OCI-LY7 (cell line): ENCODE data around the gene FOSB. TPM values are rescaled to one million over a fixed set of nuclear protein-coding genes. Genes with fewer than 3 reads are reported as not detected.

Experiments
- BruUV-seq: library from RNA; stranded (reverse); fragments of 400-500 nt; replicated peaks from 2 replicates; lab custom pipeline; 2021; lab: Mats Ljungman, UMichigan
- CTCF ChIA-PET: fragments of 300-600 bp; sonication (Branson Sonifier 250); formaldehyde crosslinking; loops from one replicate; lab custom pipeline; 2022; ENCODE audit warnings: antibody characterized with exemption; ENCODE audit not compliant: unreplicated experiment; lab: Charles Lee
- POLR2A ChIA-PET: fragments of 300-600 bp; sonication (Branson Sonifier 250); formaldehyde crosslinking; loops from one replicate; lab custom pipeline; 2022; ENCODE audit warnings: antibody characterized with exemption; lab: Charles Lee
- DNase-seq: peaks from one replicate; pipeline ENCODE4 v3.0.0-alpha.2; 2015; ENCODE audit warnings: low spot score
- H2AFZ ChIP-seq: fragments of 200-600 bp; sonication (generic), shearing (Covaris generic); 2 replicates; pipeline ENCODE4 v1.6.1; 2014; ENCODE audit warnings: mild to moderate bottlenecking, antibody characterized with exemption, low read length, moderate library complexity
- H3K27ac ChIP-seq: fragments of 200-600 bp; sonication (generic); 2 replicates; pipeline ENCODE4 v1.5.1; 2014; ENCODE audit warnings: mixed run types, low read depth, mild to moderate bottlenecking, moderate library complexity, low read length, inconsistent platforms; ENCODE audit not compliant: poor library complexity, severe bottlenecking
- H3K36me3 ChIP-seq: fragments of 200-600 bp; sonication (generic); 2 replicates; pipeline ENCODE4 v1.6.1; 2014; ENCODE audit warnings: mild to moderate bottlenecking, antibody characterized with exemption, low read length, moderate library complexity, mixed read lengths; ENCODE audit not compliant: insufficient read depth
- H3K4me1 ChIP-seq: fragments of 200-600 bp; sonication (generic); 2 replicates; pipeline ENCODE4 v1.5.1; 2014; ENCODE audit warnings: mild to moderate bottlenecking, low read length; ENCODE audit not compliant: insufficient read depth, poor library complexity, severe bottlenecking
- H3K4me2 ChIP-seq: fragments of 200-600 bp; sonication (generic); 2 replicates; pipeline ENCODE4 v1.6.1; 2014; ENCODE audit warnings: mild to moderate bottlenecking, low read length
- H3K4me3 ChIP-seq: fragments of 200-600 bp; sonication (generic); 2 replicates; pipeline ENCODE4 v1.5.1; 2014; ENCODE audit warnings: mild to moderate bottlenecking, low read depth, low read length; ENCODE audit not compliant: poor library complexity, severe bottlenecking
- H3K79me2 ChIP-seq: fragments of 200-600 bp; sonication (generic); 2 replicates; pipeline ENCODE4 v1.6.1; 2016; ENCODE audit warnings: low read depth, mild to moderate bottlenecking, low read length, moderate library complexity, mixed read lengths; ENCODE audit not compliant: insufficient read depth
- H3K9me2 ChIP-seq: fragments of 200-600 bp; sonication (generic); 2 replicates; pipeline ENCODE4 v1.6.1; 2016; ENCODE audit warnings: mild to moderate bottlenecking, low read length, mixed read lengths; ENCODE audit not compliant: insufficient read depth
- H3K9me3 ChIP-seq: fragments of 200-600 bp; sonication (generic); 2 replicates; pipeline ENCODE4 v1.6.1; 2014; ENCODE audit warnings: mild to moderate bottlenecking, mixed run types, low read length, mixed read lengths
- H4K20me1 ChIP-seq: fragments of 200-600 bp; sonication (generic); 2 replicates; pipeline ENCODE4 v1.6.1; 2014; ENCODE audit warnings: mild to moderate bottlenecking, antibody characterized with exemption, low read length, moderate library complexity, mixed read lengths; ENCODE audit not compliant: insufficient read depth
- EZH2phosphoT487 ChIP-seq: fragments of 200-600 bp; sonication (generic); IDR thresholded peaks from 2 replicates; pipeline ENCODE4 v1.6.1; 2018; ENCODE audit warnings: low read depth, borderline replicate concordance, mild to moderate bottlenecking, mixed run types, antibody characterized with exemption, low read length, moderate library complexity, mixed read lengths
- intact Hi-C: fragments of 100-400 bp; cut with micrococcal nuclease; formaldehyde crosslinking; loops from one replicate; pipeline ENCODE4 v1.10.0; 2022; ENCODE audit not compliant: unreplicated experiment
- total RNA-seq, 2 experiments: library from RNA; depleted of rRNA in 1 of 2; stranded (reverse); fragments of >200 nt in 1 of 2; shearing (Covaris generic) in 1 of 2; gene quantifications; 2 replicates each; pipeline ENCODE4 v1.2.3, GENCODE V29; 2014 to 2022
- TF ChIP-seq, protein P1 (sequence below): fragments of 200-600 bp; sonication (generic); conservative IDR thresholded peaks from 2 replicates; pipeline ENCODE4 v1.5.1; 2014; ENCODE audit warnings: mild to moderate bottlenecking, antibody characterized with exemption, low read length, moderate library complexity, mixed read lengths

FOSB gene
- total RNA-seq, 2 experiments from 2014 or later: 2.3 to 2.4 TPM

DNA sequence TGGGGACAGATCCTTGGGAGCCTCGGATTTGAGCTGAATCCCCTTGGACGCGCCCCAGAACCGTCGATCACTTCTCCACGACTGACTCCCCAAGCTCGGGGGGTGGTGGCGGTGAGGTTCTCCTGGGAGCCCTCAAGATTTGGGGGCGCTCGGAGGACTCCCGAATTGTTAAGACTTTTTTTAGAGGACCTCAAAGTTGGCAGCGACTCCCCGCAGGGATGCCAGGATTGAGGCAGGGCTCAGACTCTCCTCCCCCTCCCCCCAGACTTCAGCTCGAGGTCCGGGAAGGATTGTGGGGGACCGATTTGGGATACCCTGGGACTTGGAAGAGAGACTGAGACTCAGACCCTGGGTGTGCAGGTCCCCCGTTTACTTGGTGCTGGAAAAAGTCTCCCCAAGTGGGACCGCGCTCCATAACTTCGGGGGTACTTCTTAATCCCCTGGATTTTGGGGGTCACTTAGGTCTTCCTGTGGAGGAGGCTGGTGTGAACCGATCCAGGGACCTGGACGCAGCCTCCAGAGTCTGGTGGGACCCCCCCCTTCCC, 40.1 kb downstream of the FOSB start:
- DNase-seq: peak; percentile 20
- TF ChIP-seq EZH2phosphoT487: no peak
- TF ChIP-seq, protein P1, sequence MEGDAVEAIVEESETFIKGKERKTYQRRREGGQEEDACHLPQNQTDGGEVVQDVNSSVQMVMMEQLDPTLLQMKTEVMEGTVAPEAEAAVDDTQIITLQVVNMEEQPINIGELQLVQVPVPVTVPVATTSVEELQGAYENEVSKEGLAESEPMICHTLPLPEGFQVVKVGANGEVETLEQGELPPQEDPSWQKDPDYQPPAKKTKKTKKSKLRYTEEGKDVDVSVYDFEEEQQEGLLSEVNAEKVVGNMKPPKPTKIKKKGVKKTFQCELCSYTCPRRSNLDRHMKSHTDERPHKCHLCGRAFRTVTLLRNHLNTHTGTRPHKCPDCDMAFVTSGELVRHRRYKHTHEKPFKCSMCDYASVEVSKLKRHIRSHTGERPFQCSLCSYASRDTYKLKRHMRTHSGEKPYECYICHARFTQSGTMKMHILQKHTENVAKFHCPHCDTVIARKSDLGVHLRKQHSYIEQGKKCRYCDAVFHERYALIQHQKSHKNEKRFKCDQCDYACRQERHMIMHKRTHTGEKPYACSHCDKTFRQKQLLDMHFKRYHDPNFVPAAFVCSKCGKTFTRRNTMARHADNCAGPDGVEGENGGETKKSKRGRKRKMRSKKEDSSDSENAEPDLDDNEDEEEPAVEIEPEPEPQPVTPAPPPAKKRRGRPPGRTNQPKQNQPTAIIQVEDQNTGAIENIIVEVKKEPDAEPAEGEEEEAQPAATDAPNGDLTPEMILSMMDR: no peak
- H3K4me3 ChIP-seq: peak overlapping the region; percentile 92
- POLR2A ChIA-PET: interaction anchor here (0.7 kb wide), 1 partner anchor 54 kb away, joined by 3 read pairs; no protein-coding TSS in a partner anchor
- peaks cover 18% of the 10 kb centered on the region for H3K79me2 ChIP-seq
- CTCF ChIA-PET: no interaction called here
- H3K36me3 ChIP-seq: no peaks in the 10 kb centered on the region
- intact Hi-C loops: loop anchor here (5.0 kb wide), 2 partner anchors 49 to 134 kb away; no protein-coding TSS in a partner anchor
- H3K9me3 ChIP-seq: no peaks in the 10 kb centered on the region
- no peaks in the 10 kb centered on the region for H3K9me2 ChIP-seq
- H3K4me1 ChIP-seq: peaks cover 25% of the 10 kb centered on the region
- peaks cover 2% of the 10 kb centered on the region; the same call in 1 of the 2 replicates for H4K20me1 ChIP-seq
- peak overlapping the region; percentile 85 for H3K27ac ChIP-seq
- no peak overlapping the region for H2AFZ ChIP-seq
- peak overlapping the region; percentile 99 for H3K4me2 ChIP-seq
- TSS peak; percentile 41 for BruUV-seq

DNA sequence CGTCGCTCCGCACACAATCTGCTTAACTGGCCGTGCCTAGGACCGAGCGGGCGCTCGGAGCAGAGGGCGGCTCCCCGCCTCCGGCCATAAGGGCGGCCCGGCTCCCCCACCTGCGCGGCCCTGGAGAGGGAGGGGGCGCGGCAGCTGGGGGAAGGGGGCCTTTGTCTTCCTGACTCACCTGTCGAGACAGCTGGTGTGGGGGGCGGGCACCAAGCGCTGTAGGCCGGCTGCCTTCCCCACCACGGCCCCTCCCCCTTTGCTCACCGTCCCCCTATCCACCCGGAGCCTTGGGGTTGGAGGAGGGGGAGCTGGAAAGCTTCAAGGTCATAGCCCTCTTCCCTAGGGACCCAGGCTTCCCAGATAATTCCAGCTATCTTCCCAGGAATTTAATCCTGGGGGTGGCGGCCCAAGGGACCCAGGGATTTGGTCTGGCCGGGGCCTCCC, 40.6 kb downstream of the FOSB start:
- no peaks in the 10 kb centered on the region for H3K9me3 ChIP-seq
- peaks cover 25% of the 10 kb centered on the region for H3K4me1 ChIP-seq
- ChIA-PET CTCF (interaction anchor here (0.5 kb wide), 1 partner anchor 790 kb away, joined by 4 read pairs; no protein-coding TSS in a partner anchor), POLR2A (no interaction called here)
- DNase-seq: peak; percentile 73
- no peak overlapping the region for H2AFZ ChIP-seq
- peaks cover 18% of the 10 kb centered on the region for H3K79me2 ChIP-seq
- intact Hi-C loops: loop anchor here (5.0 kb wide), 2 partner anchors 49 to 134 kb away; no protein-coding TSS in a partner anchor
- H4K20me1 ChIP-seq: peaks cover 5% of the 10 kb centered on the region; the same call in 1 of the 2 replicates
- peak overlapping the region; percentile 92 for H3K4me3 ChIP-seq
- BruUV-seq: no TSS peak
- H3K27ac ChIP-seq: peak overlapping the region; percentile 85
- H3K4me2 ChIP-seq: peak overlapping the region; percentile 99
- TF ChIP-seq, protein P1: no peak
- no peaks in the 10 kb centered on the region for H3K36me3 ChIP-seq
- no peaks in the 10 kb centered on the region for H3K9me2 ChIP-seq
